ENCODE data around the gene BARX1.
"Not testable (repeated sequence)": the region's sequence is repeated elsewhere in the genome, so short reads cannot be mapped to it uniquely, and the experiment has no call there.

The BARX1 gene

DNA sequence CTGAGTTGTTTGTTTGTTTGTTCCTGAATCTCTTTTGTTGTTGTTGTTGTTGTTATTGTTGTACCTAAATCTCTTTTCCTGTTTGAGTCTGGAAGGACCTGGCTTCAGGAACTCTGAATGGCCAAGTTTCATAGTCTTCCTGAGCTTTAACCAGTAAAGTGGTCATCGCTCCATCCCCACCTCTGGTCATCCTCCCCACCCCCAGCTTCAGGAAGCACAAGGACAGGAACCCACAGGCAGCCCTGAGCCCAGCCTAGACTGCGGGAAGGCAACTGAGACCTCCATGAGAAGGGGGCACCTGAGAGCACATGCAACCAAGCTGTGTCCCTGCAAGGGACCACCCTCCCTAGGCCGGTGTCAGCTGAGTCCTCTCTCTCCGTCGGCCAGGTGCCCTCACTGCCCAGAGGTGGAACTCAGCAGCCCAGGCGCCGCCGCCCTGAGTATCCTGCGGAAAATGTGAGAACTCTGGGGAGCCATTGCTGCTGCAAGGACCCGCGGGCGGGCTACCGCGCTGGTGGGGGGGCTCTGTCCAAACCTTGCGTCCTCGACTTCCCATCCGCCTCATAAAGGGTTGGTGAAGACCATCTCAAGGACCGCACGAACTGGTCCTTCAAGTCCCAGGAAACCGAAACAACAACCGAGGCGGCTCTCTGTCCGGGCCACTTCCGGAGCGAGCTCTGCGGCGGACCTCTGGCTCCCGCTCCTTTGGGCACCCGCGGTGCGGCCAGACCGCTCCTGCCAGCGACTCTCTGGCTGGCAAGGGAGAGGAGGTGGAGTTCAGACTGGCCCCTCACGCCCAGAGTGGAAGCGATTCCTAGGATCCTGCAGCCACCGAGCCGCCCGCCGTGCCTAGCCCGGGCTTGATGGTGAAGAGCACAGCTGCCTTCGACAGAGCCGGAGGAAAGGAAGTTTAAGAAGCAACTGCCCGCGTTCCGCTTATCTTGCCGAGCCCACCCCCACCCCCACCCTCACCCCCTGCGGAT is 4.2 kb downstream of the BARX1 start:
- no peak for DNase-seq

DNA sequence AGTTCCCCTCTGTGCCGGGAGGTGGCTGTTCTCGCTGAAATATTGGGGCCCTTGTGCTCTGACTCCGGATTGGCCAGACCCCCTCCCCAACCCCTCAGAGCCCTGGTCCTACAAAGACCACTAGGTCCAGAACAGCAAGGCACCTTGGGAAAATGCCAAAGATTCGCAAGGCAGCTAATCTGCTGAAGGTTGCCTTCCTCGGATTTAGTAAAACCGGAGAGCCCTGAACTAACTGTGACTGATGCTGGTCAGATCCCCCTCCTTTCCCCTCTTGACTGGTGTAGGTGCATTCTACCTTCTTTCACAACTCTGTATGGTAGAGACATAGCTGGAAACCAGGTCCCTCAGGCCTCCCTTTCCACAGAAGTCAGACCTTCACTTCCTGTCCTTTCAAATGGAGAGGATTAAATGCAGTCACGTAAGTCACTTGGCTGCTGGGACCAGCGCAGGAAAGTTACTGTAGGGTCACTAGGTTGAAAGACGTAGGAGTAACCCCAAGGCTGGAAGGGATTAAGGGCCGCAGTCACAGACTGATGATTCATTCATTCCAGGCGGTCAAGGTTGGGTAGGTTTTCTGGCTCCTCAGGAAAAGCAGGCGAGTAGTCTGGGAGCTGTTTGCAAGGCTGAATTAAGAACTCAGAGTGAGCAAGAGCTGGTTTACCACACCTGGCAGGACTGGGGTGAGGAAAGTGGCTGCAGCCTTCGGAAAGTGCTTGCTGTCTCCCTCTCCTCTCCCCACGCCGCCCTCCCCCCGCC is 5.3 kb downstream of the BARX1 start:
- no peak for DNase-seq

DNA sequence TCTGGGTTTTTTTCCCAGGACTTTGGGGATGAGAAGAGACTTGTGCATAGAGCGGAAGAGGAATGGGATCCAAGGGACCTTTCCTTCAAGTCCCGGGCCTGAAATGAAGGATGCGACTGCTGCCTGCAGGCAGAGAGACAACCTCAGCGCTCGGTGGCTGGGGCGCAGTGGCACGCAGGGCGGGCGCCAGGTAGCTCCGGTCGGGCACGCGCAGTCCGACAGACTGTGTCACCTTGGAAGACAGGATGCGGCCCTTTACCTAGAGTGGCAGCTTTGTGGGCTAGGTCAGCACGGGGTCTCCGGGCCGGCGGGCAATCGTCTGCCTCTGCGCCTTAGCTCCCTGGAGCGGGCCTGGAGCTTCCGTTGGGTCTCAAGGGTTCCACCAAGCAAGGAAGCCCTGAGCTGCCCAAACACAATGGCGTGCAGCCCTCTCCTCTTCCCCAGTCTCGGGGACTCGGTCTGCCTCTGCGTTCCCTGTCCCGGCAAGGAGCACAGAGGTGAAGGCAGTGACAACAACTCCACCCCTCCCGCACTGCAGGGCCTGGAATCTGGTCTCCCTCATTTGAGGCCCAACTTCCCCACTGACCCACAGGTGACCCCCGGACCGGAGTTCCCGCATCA is 6.0 kb downstream of the BARX1 start:
- no peak for DNase-seq

DNA sequence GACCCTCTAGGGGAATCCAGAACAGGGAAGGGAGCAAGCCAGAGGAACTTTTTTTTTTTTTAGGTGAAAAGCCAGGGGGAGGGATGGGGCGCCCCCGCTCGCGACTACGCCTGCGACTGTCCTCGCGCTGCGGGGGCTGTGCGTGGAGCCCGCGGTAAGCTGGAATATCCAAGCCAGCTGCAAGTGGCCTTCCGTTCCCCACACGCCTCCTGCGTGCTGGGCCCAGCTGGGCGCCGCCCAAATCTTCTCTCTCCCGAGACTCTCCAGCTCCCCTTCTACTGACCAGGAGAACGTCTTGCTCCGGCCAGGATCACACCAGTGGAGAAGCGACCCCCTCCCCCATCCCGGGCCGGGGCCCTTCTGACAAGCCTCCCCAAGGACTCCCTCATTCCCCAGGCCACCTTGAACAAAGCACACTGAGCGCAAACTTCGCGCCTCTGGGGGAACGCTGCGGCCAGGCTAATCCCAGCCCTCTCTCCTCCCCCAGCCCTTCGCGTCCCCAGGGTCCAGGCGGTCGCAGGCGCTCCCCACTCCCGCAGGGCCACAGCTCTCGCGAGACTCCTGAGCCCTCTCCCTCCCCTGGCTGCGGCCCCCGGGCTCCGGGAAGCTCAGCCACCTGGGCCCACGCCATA is 6.6 kb downstream of the BARX1 start:
- DNase-seq, result no peak

GRCh38 chr9:93947409-93948070 is 7.6 kb downstream of the BARX1 start:
- no peak for DNase-seq

GRCh38 chr9:93946338-93946712 is 8.8 kb downstream of the BARX1 start:
- no peak for DNase-seq

GRCh38 chr9:93945400-93946337 is 9.5 kb downstream of the BARX1 start:
- no peak for DNase-seq

GRCh38 chr9:93944011-93944410 is 11.1 kb downstream of the BARX1 start:
- no peak for DNase-seq

GRCh38 chr9:93942161-93942560 is 13.0 kb downstream of the BARX1 start:
- DNase-seq, result no peak

DNA sequence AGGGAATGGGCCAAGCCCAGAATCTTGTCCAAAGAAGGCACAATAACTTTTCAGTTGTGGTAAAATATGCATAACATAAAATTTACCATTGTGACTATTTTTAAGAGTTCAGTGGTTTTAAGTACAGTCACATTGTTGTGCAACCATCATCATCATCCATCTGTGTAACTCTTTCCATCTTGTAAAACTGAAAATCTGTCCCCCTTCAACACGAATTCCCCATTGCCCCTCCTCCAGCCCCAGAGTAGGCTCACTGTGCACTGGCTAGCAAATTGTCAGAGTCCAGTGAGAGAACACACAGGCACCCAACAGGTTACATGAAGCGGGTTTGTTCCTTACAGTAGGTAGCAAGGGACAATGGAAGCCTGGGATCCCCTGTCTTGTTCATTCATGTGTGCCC is 13.7 kb downstream of the BARX1 start:
- DNase-seq, result no peak

DNA sequence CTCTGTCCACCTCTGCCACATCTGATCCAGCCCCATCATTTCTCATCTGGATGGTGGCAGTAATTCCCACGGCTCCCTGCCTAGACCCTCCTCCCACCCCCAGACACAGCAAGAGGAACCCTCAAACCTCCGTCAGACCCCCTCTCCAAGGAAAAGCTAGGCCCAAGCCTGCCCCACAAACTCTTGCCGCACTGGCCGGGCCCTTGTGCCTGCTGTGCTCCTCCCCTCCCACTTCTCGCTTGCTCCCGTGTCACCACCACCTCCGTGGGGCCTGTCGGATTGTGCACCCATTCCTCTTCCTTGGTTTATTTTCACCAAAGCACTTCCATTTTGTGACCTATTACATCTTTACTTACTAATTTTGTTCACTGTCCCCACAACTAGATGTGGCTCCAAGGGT is 14.2 kb downstream of the BARX1 start:
- no peak for DNase-seq

DNA sequence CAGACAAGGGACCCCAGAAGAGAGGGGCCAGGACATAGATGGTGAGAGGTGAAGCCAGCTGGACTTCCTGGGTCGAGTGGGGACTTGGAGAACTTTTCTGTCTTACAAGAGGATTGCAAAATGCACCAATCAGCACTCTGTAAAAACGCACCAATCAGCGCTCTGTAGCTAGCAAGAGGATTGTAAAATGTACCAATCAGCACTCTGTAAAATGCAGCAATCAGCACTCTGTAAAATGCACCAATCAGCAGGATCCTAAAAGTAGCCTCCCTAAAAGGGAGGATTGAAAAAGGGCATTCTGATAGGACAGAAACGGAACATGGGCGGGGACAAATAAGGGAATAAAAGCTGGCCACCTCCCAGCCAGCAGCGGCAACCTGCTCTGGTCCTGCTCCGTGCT is 15.6 kb downstream of the BARX1 start:
- DNase-seq, result not testable (repeated sequence)

DNA sequence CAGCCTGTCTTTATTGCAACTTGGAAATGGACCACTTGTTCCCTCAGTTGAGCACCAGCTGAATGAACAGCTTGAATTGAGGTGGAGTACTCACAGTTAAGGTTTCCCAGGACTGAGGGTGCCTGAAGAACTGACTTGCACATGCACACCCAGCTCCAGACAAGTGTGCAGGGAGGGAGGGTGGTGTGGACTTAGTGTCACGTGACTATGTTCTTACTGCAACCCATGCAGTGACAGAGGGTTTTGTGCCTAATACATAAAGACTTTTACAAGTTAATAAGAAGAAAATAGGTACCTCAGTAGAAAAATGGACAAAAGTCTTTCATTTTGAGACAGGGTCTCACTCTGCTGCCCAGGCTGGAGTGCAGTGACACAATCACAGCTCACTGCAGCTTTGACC is 18.0 kb downstream of the BARX1 start:
- DNase-seq, result no peak

GRCh38 chr9:93931905-93932304 is 23.2 kb downstream of the BARX1 start:
- DNase-seq, result no peak

DNA sequence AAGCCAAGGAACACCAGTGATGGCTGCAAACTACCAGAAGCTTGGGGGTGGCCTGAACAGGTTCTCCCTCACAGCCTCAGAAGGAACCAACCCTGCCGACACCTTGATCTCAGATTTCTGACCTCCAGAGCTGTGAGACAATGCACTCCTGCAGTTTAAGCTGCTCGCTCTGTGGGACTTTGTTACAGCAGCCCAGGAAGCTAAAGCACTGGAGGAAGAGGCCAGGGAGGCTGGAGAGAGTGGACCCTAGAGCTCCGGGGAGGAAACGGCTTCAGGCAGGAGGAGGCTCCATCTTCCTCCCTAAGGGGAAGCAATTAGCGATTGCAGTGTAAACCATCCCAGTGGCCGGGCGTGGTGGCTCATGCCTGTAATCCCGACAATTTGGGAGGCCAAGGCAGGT is 25.1 kb downstream of the BARX1 start:
- DNase-seq, result no peak

- no peak for DNase-seq
Observed at GRCh38 chr9:93929231-93929630, 25.9 kb downstream of the BARX1 start.

DNA sequence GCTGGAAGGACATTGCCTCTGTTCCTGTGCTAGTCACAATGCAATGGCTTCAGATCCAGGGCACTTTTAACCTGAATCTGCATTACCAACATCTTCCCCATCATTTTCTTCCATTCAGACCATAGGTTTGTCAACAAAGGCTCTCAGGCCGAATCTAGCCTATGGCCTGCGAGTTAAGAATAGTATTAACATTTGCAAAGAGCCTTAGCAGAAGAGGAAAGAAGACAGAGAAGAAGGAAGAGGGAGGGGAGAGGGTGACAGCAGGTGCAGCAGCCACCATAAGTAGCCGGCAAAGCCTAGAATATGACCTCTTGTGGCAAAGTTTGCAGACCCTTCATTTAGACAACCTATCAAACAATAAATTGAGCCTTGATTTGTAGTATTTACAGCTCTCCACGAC is 32.6 kb downstream of the BARX1 start:
- DNase-seq, result no peak

GRCh38 chr9:93920131-93920800 is 34.9 kb downstream of the BARX1 start:
- DNase-seq, result no peak

- DNase-seq, result no peak
Observed at GRCh38 chr9:93918061-93918460, 37.1 kb downstream of the BARX1 start.

- no peak for DNase-seq
Observed at GRCh38 chr9:93917121-93917853, 37.9 kb downstream of the BARX1 start.
